ENCODE results near the gene APBB1IP. TPM values are rescaled to one million over a fixed set of nuclear protein-coding genes. Genes with fewer than 3 reads are reported as not detected.
"Not testable (repeated sequence)": the region's sequence is repeated elsewhere in the genome, so short reads cannot be mapped to it uniquely, and the experiment has no call there.

APBB1IP gene
- total RNA-seq, 2 donors from 2014 or later: 1.4 to 3.1 TPM

GRCh38 chr10:26464632-26465280 lies 26.6 kb downstream of the APBB1IP start:
- no peaks in the 10 kb centered on the region for H3K9me3 ChIP-seq
- DNase-seq (ENCODE audit: low spot score): no peak
- H3K36me3 ChIP-seq: no peaks in the 10 kb centered on the region
- no peaks in the 10 kb centered on the region for H3K4me1 ChIP-seq
- TF ChIP-seq CTCF (IDR thresholded peaks at IDR 0.05): no peak
- no peaks in the 10 kb centered on the region for H3K27me3 ChIP-seq
- H3K27ac ChIP-seq: no peak overlapping the region
- H3K4me3 ChIP-seq: no peak overlapping the region

- not testable (repeated sequence) for H3K27ac ChIP-seq; H3K9me3 ChIP-seq; H3K4me3 ChIP-seq; H3K4me1 ChIP-seq; DNase-seq (ENCODE audit: low spot score); H3K36me3 ChIP-seq; H3K27me3 ChIP-seq
These were observed 28.4 kb downstream of the APBB1IP start for GRCh38 chr10:26466531-26466930.

- no peak overlapping the region for H3K27ac ChIP-seq
- H3K4me1 ChIP-seq: no peaks in the 10 kb centered on the region
- no peak for DNase-seq (ENCODE audit: low spot score)
- no peak overlapping the region for H3K4me3 ChIP-seq
- H3K9me3 ChIP-seq: no peaks in the 10 kb centered on the region
- H3K36me3 ChIP-seq: no peaks in the 10 kb centered on the region
- no peaks in the 10 kb centered on the region for H3K27me3 ChIP-seq
- TF ChIP-seq CTCF (IDR thresholded peaks at IDR 0.05): no peak
These were observed 29.5 kb downstream of the APBB1IP start for GRCh38 chr10:26467639-26468038.

GRCh38 chr10:26468291-26468690 lies 30.1 kb downstream of the APBB1IP start:
- no peaks in the 10 kb centered on the region for H3K4me1 ChIP-seq
- H3K9me3 ChIP-seq: no peaks in the 10 kb centered on the region
- H3K36me3 ChIP-seq: no peaks in the 10 kb centered on the region
- no peak for DNase-seq (ENCODE audit: low spot score)
- no peak overlapping the region for H3K27ac ChIP-seq
- H3K4me3 ChIP-seq: no peak overlapping the region
- no peaks in the 10 kb centered on the region for H3K27me3 ChIP-seq
- TF ChIP-seq CTCF (IDR thresholded peaks at IDR 0.05): no peak

- H3K9me3 ChIP-seq: no peaks in the 10 kb centered on the region
- no peaks in the 10 kb centered on the region for H3K36me3 ChIP-seq
- no peak for DNase-seq (ENCODE audit: low spot score)
- TF ChIP-seq CTCF (IDR thresholded peaks at IDR 0.05): no peak
- no peaks in the 10 kb centered on the region for H3K4me1 ChIP-seq
- no peak overlapping the region for H3K4me3 ChIP-seq
- H3K27ac ChIP-seq: no peak overlapping the region
- H3K27me3 ChIP-seq: no peaks in the 10 kb centered on the region
These were observed 30.6 kb downstream of the APBB1IP start for GRCh38 chr10:26468700-26469099.

- no peaks in the 10 kb centered on the region for H3K36me3 ChIP-seq
- H3K9me3 ChIP-seq: no peaks in the 10 kb centered on the region
- H3K27ac ChIP-seq: no peak overlapping the region
- TF ChIP-seq CTCF (IDR thresholded peaks at IDR 0.05): no peak
- no peaks in the 10 kb centered on the region for H3K4me1 ChIP-seq
- no peak overlapping the region for H3K4me3 ChIP-seq
- no peaks in the 10 kb centered on the region for H3K27me3 ChIP-seq
- no peak for DNase-seq (ENCODE audit: low spot score)
These were observed 34.3 kb downstream of the APBB1IP start for GRCh38 chr10:26472492-26472778.
